Measurements from ENCODE around the gene SLC24A4.

Gene SLC24A4

GRCh38 chr14:92372230-92372629 is 49.3 kb downstream of the SLC24A4 start:
- H3K4me3 ChIP-seq (replicated peaks in 1 of 2; ENCODE audit: low read depth in 2 of 2, low read length in 2 of 2): no peak overlapping the region
- TF ChIP-seq, protein P1, sequence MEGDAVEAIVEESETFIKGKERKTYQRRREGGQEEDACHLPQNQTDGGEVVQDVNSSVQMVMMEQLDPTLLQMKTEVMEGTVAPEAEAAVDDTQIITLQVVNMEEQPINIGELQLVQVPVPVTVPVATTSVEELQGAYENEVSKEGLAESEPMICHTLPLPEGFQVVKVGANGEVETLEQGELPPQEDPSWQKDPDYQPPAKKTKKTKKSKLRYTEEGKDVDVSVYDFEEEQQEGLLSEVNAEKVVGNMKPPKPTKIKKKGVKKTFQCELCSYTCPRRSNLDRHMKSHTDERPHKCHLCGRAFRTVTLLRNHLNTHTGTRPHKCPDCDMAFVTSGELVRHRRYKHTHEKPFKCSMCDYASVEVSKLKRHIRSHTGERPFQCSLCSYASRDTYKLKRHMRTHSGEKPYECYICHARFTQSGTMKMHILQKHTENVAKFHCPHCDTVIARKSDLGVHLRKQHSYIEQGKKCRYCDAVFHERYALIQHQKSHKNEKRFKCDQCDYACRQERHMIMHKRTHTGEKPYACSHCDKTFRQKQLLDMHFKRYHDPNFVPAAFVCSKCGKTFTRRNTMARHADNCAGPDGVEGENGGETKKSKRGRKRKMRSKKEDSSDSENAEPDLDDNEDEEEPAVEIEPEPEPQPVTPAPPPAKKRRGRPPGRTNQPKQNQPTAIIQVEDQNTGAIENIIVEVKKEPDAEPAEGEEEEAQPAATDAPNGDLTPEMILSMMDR (IDR thresholded peaks at IDR 0.05; ENCODE audit: low read depth, low read length): no peak
- DNase-seq (ENCODE audit: low read depth in 2 of 2): no peak

DNA sequence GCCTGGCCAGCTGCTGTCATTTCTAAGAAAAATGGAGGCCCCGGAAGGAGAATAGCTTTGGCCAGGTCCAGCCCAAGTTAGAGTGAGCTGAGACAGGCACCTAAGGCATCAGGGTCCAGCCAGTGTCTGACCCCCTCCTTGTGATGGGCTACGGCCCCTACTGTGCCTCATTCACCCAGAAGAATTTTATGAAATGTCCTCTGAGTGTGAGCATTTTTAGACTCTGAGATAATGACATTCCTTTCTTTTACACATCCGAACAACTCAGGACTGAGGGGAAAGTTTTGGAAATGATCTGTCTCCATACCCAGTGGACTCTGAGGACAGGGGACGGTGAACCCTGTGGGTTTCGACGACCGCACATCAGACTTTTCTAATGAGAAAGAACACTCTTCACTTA is 50.4 kb downstream of the SLC24A4 start:
- TF ChIP-seq, protein P1 (IDR thresholded peaks at IDR 0.05; ENCODE audit: low read depth, low read length): no peak
- peak in 1 of 2 donors; percentile 8 for DNase-seq (ENCODE audit: low read depth in 2 of 2)

DNA sequence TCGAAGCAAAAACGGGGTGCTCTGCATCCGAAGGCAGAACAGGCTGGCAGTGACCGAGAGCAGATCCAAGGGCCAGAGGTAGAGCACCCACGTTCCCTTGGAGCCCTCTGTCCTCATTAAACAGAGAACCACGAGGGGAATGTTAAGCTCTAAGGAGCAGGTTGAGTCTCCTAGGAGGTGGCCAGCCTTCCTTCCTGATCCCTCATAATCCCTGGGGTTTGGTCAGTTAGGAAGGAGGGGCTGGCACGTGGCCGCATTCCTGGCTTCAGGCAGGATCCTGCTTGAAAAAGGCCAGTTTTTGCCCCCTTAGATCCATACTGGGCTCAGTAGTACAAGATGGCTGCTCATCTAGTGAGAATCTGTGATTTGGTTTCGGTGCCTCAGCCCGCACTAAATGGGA is 57.2 kb downstream of the SLC24A4 start:
- H3K4me3 ChIP-seq (replicated peaks in 1 of 2; ENCODE audit: low read depth in 2 of 2, low read length in 2 of 2): no peak overlapping the region
- no peak for DNase-seq (ENCODE audit: low read depth in 2 of 2)
- TF ChIP-seq, protein P1 (IDR thresholded peaks at IDR 0.05; ENCODE audit: low read depth, low read length): no peak

More for the DNA sequence above, 50.4 kb downstream of the SLC24A4 start:
- no peak overlapping the region for H3K4me3 ChIP-seq (replicated peaks in 1 of 2; ENCODE audit: low read depth in 2 of 2, low read length in 2 of 2)

- TF ChIP-seq, protein P1 (IDR thresholded peaks at IDR 0.05; ENCODE audit: low read depth, low read length): no peak
- no peak overlapping the region for H3K4me3 ChIP-seq (replicated peaks in 1 of 2; ENCODE audit: low read depth in 2 of 2, low read length in 2 of 2)
- no peak for DNase-seq (ENCODE audit: low read depth in 2 of 2)
Measured at GRCh38 chr14:92380582-92380981, 57.6 kb downstream of the SLC24A4 start.

DNA sequence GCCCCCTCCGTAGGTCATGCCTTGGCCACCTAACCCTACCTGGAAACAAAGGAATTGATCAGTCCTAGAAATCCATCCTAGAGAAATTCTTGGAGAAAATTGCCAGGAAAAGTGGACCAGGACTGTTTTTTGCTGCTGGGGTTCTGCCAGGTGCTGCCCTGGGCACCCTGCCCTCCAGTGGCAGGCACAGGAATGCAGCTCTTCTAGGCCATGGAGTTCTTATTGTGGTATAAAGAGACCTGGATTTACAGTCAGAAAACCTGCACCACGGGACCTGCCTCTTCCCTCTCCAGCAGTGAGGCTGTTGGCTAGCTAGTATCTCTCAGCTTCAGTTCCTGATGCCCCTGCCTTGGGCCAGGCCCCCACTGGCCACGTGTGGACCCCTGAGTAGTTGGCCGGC is 59.7 kb downstream of the SLC24A4 start:
- TF ChIP-seq, protein P1 (IDR thresholded peaks at IDR 0.05; ENCODE audit: low read depth, low read length): peak; percentile 15
- no peak overlapping the region for H3K4me3 ChIP-seq (replicated peaks in 1 of 2; ENCODE audit: low read depth in 2 of 2, low read length in 2 of 2)
- DNase-seq (ENCODE audit: low read depth in 2 of 2): peak; percentile 8 to 11

- TF ChIP-seq, protein P1 (IDR thresholded peaks at IDR 0.05; ENCODE audit: low read depth, low read length): no peak
- DNase-seq (ENCODE audit: low read depth in 2 of 2): no peak
- H3K4me3 ChIP-seq (replicated peaks in 1 of 2; ENCODE audit: low read depth in 2 of 2, low read length in 2 of 2): no peak overlapping the region
Measured at GRCh38 chr14:92383805-92384204, 60.8 kb downstream of the SLC24A4 start.

- H3K4me3 ChIP-seq (replicated peaks in 1 of 2; ENCODE audit: low read depth in 2 of 2, low read length in 2 of 2): no peak overlapping the region
- TF ChIP-seq, protein P1 (IDR thresholded peaks at IDR 0.05; ENCODE audit: low read depth, low read length): no peak
- peak in 1 of 2 donors; percentile 12 for DNase-seq (ENCODE audit: low read depth in 2 of 2)
Measured at GRCh38 chr14:92384461-92385133, 61.6 kb downstream of the SLC24A4 start.
